ENCODE data around the gene ZFYVE28. TPM values are rescaled to one million over a fixed set of nuclear protein-coding genes. Genes with fewer than 3 reads are reported as not detected.
A peak's percentile ranks its signal among the peaks of the same experiment; 100 is the strongest.

Gene ZFYVE28
- total RNA-seq, 2 experiments from 2014 or later = 19.7 to 20.0 TPM

GRCh38 chr4:2341911-2342652 lies 76.4 kb downstream of the ZFYVE28 start:
- intact Hi-C loops (cut with micrococcal nuclease) = no loop called here
- no peaks in the 10 kb centered on the region for H3K9me3 Mint-ChIP-seq
- DNase-seq = peak; percentile 5
- no peak overlapping the region for H3K27ac Mint-ChIP-seq
- peaks cover under 1% of the 10 kb centered on the region for H3K4me1 Mint-ChIP-seq (ENCODE audit: low read depth)
- no peaks in the 10 kb centered on the region for H3K27me3 Mint-ChIP-seq
- CTCF ChIA-PET = no interaction called here
- H3K36me3 Mint-ChIP-seq = peaks cover 9% of the 10 kb centered on the region
- H3K4me3 Mint-ChIP-seq = no peak overlapping the region
- POLR2A ChIA-PET = no interaction called here

- Mint-ChIP-seq H3K4me1 (ENCODE audit: low read depth) (no peaks in the 10 kb centered on the region), H3K9me3 (no peaks in the 10 kb centered on the region), H3K36me3 (peaks cover 9% of the 10 kb centered on the region), H3K27me3 (no peaks in the 10 kb centered on the region), H3K27ac (no peak overlapping the region), H3K4me3 (no peak overlapping the region)
- intact Hi-C loops (cut with micrococcal nuclease) = no loop called here
- DNase-seq = peak; percentile 6
- CTCF ChIA-PET = no interaction called here
- POLR2A ChIA-PET = no interaction called here
Observed at GRCh38 chr4:2341261-2341841, 77.1 kb downstream of the ZFYVE28 start.

GRCh38 chr4:2340272-2341061 lies 78.0 kb downstream of the ZFYVE28 start:
- peaks cover 12% of the 10 kb centered on the region for H3K36me3 Mint-ChIP-seq
- intact Hi-C loops (cut with micrococcal nuclease) = no loop called here
- ChIA-PET POLR2A (no interaction called here), CTCF (no interaction called here)
- H3K4me1 Mint-ChIP-seq (ENCODE audit: low read depth) = no peaks in the 10 kb centered on the region
- H3K27ac Mint-ChIP-seq = no peak overlapping the region
- H3K9me3 Mint-ChIP-seq = no peaks in the 10 kb centered on the region
- no peak overlapping the region for H3K4me3 Mint-ChIP-seq
- no peaks in the 10 kb centered on the region for H3K27me3 Mint-ChIP-seq
- DNase-seq = no peak

GRCh38 chr4:2339458-2340271 lies 78.8 kb downstream of the ZFYVE28 start:
- H3K36me3 Mint-ChIP-seq = peaks cover 9% of the 10 kb centered on the region
- H3K4me3 Mint-ChIP-seq = no peak overlapping the region
- H3K27me3 Mint-ChIP-seq = no peaks in the 10 kb centered on the region
- no peak overlapping the region for H3K27ac Mint-ChIP-seq
- CTCF ChIA-PET = no interaction called here
- no peaks in the 10 kb centered on the region for H3K4me1 Mint-ChIP-seq (ENCODE audit: low read depth)
- no peak for DNase-seq
- POLR2A ChIA-PET = no interaction called here
- intact Hi-C loops (cut with micrococcal nuclease) = no loop called here
- H3K9me3 Mint-ChIP-seq = no peaks in the 10 kb centered on the region

GRCh38 chr4:2338754-2339457 lies 79.5 kb downstream of the ZFYVE28 start:
- Mint-ChIP-seq H3K4me1 (ENCODE audit: low read depth) (no peaks in the 10 kb centered on the region), H3K36me3 (peaks cover 9% of the 10 kb centered on the region), H3K4me3 (no peak overlapping the region), H3K9me3 (no peaks in the 10 kb centered on the region), H3K27ac (no peak overlapping the region), H3K27me3 (no peaks in the 10 kb centered on the region)
- CTCF ChIA-PET = no interaction called here
- intact Hi-C loops (cut with micrococcal nuclease) = no loop called here
- no peak for DNase-seq
- POLR2A ChIA-PET = no interaction called here

- POLR2A ChIA-PET = no interaction called here
Observed at GRCh38 chr4:2337896-2338295, 80.5 kb downstream of the ZFYVE28 start.

GRCh38 chr4:2337131-2337723 lies 81.2 kb downstream of the ZFYVE28 start:
- Mint-ChIP-seq H3K9me3 (no peaks in the 10 kb centered on the region), H3K36me3 (peaks cover 9% of the 10 kb centered on the region), H3K4me3 (no peak overlapping the region), H3K4me1 (ENCODE audit: low read depth) (no peaks in the 10 kb centered on the region), H3K27ac (no peak overlapping the region), H3K27me3 (no peaks in the 10 kb centered on the region)
- CTCF ChIA-PET = interaction anchor here (0.9 kb wide), 1 partner anchor 104 kb away, joined by 3 read pairs; no protein-coding TSS in a partner anchor
- no peak for DNase-seq
- POLR2A ChIA-PET = no interaction called here
- intact Hi-C loops (cut with micrococcal nuclease) = no loop called here

More at GRCh38 chr4:2337896-2338295, 80.5 kb downstream of the ZFYVE28 start:
- H3K36me3 Mint-ChIP-seq = peaks cover 9% of the 10 kb centered on the region
- H3K4me3 Mint-ChIP-seq = no peak overlapping the region
- H3K27ac Mint-ChIP-seq = no peak overlapping the region
- no peaks in the 10 kb centered on the region for H3K4me1 Mint-ChIP-seq (ENCODE audit: low read depth)
- CTCF ChIA-PET = no interaction called here
- intact Hi-C loops (cut with micrococcal nuclease) = no loop called here
- H3K9me3 Mint-ChIP-seq = no peaks in the 10 kb centered on the region
- H3K27me3 Mint-ChIP-seq = no peaks in the 10 kb centered on the region
- DNase-seq = no peak

- Mint-ChIP-seq H3K9me3 (no peaks in the 10 kb centered on the region), H3K27me3 (no peaks in the 10 kb centered on the region), H3K27ac (no peak overlapping the region), H3K4me3 (no peak overlapping the region), H3K36me3 (peaks cover 9% of the 10 kb centered on the region), H3K4me1 (ENCODE audit: low read depth) (no peaks in the 10 kb centered on the region)
- intact Hi-C loops (cut with micrococcal nuclease) = no loop called here
- CTCF ChIA-PET = interaction anchor here (0.9 kb wide), 1 partner anchor 105 kb away, joined by 3 read pairs; no protein-coding TSS in a partner anchor
- no peak for DNase-seq
- POLR2A ChIA-PET = no interaction called here
Observed at GRCh38 chr4:2336659-2337058, 81.8 kb downstream of the ZFYVE28 start.

GRCh38 chr4:2335729-2336101 lies 82.7 kb downstream of the ZFYVE28 start:
- Mint-ChIP-seq H3K4me3 (no peak overlapping the region), H3K4me1 (ENCODE audit: low read depth) (no peaks in the 10 kb centered on the region), H3K36me3 (peaks cover 8% of the 10 kb centered on the region), H3K27ac (no peak overlapping the region), H3K27me3 (no peaks in the 10 kb centered on the region), H3K9me3 (no peaks in the 10 kb centered on the region)
- intact Hi-C loops (cut with micrococcal nuclease) = no loop called here
- CTCF ChIA-PET = no interaction called here
- POLR2A ChIA-PET = no interaction called here
- no peak for DNase-seq

GRCh38 chr4:2334826-2335728 lies 83.4 kb downstream of the ZFYVE28 start:
- Mint-ChIP-seq H3K9me3 (no peaks in the 10 kb centered on the region), H3K27me3 (no peaks in the 10 kb centered on the region), H3K27ac (no peak overlapping the region), H3K36me3 (peaks cover 12% of the 10 kb centered on the region), H3K4me3 (no peak overlapping the region), H3K4me1 (ENCODE audit: low read depth) (no peaks in the 10 kb centered on the region)
- POLR2A ChIA-PET = no interaction called here
- CTCF ChIA-PET = no interaction called here
- intact Hi-C loops (cut with micrococcal nuclease) = no loop called here
- no peak for DNase-seq
